COLO668 (cell line): ENCODE data around the gene ADAMTS5.
A peak's percentile ranks its signal among the peaks of the same experiment; 100 is the strongest.

Experiments used
- DNase-seq: peaks from one replicate; lab custom pipeline; 2025; ENCODE audit not compliant: unreplicated experiment; lab: John Stamatoyannopoulos, UW

Gene ADAMTS5

GRCh38 chr21:26949830-26950229, 17.1 kb downstream of the ADAMTS5 start:
- no peak for DNase-seq

- DNase-seq = no peak
Observed at GRCh38 chr21:26948194-26948593, 18.7 kb downstream of the ADAMTS5 start.

- no peak for DNase-seq
Observed at GRCh38 chr21:26946744-26947446, 20.0 kb downstream of the ADAMTS5 start.

GRCh38 chr21:26945916-26946675, 20.8 kb downstream of the ADAMTS5 start:
- no peak for DNase-seq

- DNase-seq = no peak
Observed at GRCh38 chr21:26943921-26944320, 23.0 kb downstream of the ADAMTS5 start.

GRCh38 chr21:26941421-26941820, 25.5 kb downstream of the ADAMTS5 start:
- no peak for DNase-seq

- DNase-seq = no peak
Observed at GRCh38 chr21:26939601-26940111, 27.2 kb downstream of the ADAMTS5 start.

GRCh38 chr21:26936641-26937040, 30.2 kb downstream of the ADAMTS5 start:
- no peak for DNase-seq

GRCh38 chr21:26935977-26936376, 30.9 kb downstream of the ADAMTS5 start:
- DNase-seq = no peak

GRCh38 chr21:26934383-26934782, 32.5 kb downstream of the ADAMTS5 start:
- no peak for DNase-seq

GRCh38 chr21:26933448-26933847, 33.4 kb downstream of the ADAMTS5 start:
- DNase-seq = no peak

- DNase-seq = no peak
Observed at GRCh38 chr21:26925636-26926035, 41.3 kb downstream of the ADAMTS5 start.

- no peak for DNase-seq
Observed at GRCh38 chr21:26925122-26925521, 41.8 kb downstream of the ADAMTS5 start.

- no peak for DNase-seq
Observed at GRCh38 chr21:26923986-26924385, 42.9 kb downstream of the ADAMTS5 start.

GRCh38 chr21:26920055-26920454, 46.8 kb downstream of the ADAMTS5 start:
- no peak for DNase-seq

GRCh38 chr21:26918323-26919079, 48.4 kb downstream of the ADAMTS5 start:
- no peak for DNase-seq

- DNase-seq = no peak
Observed at GRCh38 chr21:26916799-26917198, 50.1 kb downstream of the ADAMTS5 start.

- DNase-seq = no peak
Observed at GRCh38 chr21:26914557-26914956, 52.3 kb downstream of the ADAMTS5 start.

- DNase-seq = no peak
Observed at GRCh38 chr21:26912466-26912865, 54.4 kb downstream of the ADAMTS5 start.

GRCh38 chr21:26909972-26910371, 56.9 kb downstream of the ADAMTS5 start:
- no peak for DNase-seq

GRCh38 chr21:26900980-26901379, 65.9 kb downstream of the ADAMTS5 start:
- peak; percentile 11 for DNase-seq

GRCh38 chr21:26892151-26892550, 74.7 kb downstream of the ADAMTS5 start:
- DNase-seq = no peak
